HepG2 (cell line): ENCODE data around the gene RNF168. TPM values are rescaled to one million over a fixed set of nuclear protein-coding genes. Genes with fewer than 3 reads are reported as not detected.

ENCODE experiments used
- ARNT2 ChIP-seq: sonication (generic); formaldehyde crosslinking; IDR thresholded peaks from 2 replicates; pipeline ENCODE4 v1.8.0; 2022; ENCODE audit warnings: mild to moderate bottlenecking, low read depth, missing genetic modification reagents, moderate library complexity
- IKZF5 ChIP-seq: IDR thresholded peaks from 2 replicates; pipeline ENCODE4 v1.6.1; 2018; ENCODE audit warnings: missing genetic modification reagents, mild to moderate bottlenecking, missing compliant biosample characterization
- JUNB ChIP-seq: sonication (generic); formaldehyde crosslinking; IDR thresholded peaks from 2 replicates; pipeline ENCODE4 v1.8.0; 2022; ENCODE audit warnings: missing genetic modification reagents, mild to moderate bottlenecking, borderline replicate concordance
- PHF8 ChIP-seq: sonication (generic); formaldehyde crosslinking; IDR thresholded peaks from 2 replicates; pipeline ENCODE4 v1.5.0; 2020; ENCODE audit warnings: missing genetic modification reagents
- SOX13 ChIP-seq, 3 experiments: fragments of 450-650 bp in 1 of 3; sonication (generic) in 1 of 3; formaldehyde crosslinking in 1 of 3; IDR thresholded peaks in 2 of 3; conservative IDR thresholded peaks in 1 of 3; 2 replicates each; pipeline versions ENCODE4 v1.5.0 to v1.6.1; 2016 to 2020; ENCODE audit warnings: antibody characterized with exemption in 1 of 3, mild to moderate bottlenecking in 1 of 3, missing compliant biosample characterization in 1 of 3, missing genetic modification reagents in 1 of 3, moderate library complexity in 1 of 3
- ZFP41 ChIP-seq: sonication (generic); formaldehyde crosslinking; IDR thresholded peaks from 2 replicates; pipeline ENCODE4 v1.4.0; 2020; ENCODE audit warnings: mild to moderate bottlenecking, missing genetic modification reagents, borderline replicate concordance
- ZNF142 ChIP-seq: sonication (generic); formaldehyde crosslinking; IDR thresholded peaks from 2 replicates; pipeline ENCODE4 v1.4.0; 2020; ENCODE audit warnings: missing genetic modification reagents
- ZNF230 ChIP-seq: sonication (generic); formaldehyde crosslinking; IDR thresholded peaks from 2 replicates; pipeline ENCODE4 v1.4.0; 2020; ENCODE audit warnings: mild to moderate bottlenecking, missing genetic modification reagents
- ZNF335 ChIP-seq: sonication (generic); formaldehyde crosslinking; IDR thresholded peaks from 2 replicates; pipeline ENCODE4 v1.4.0; 2020; ENCODE audit warnings: missing genetic modification reagents
- ZNF432 ChIP-seq: sonication (generic); formaldehyde crosslinking; IDR thresholded peaks from 2 replicates; pipeline ENCODE4 v1.5.0; 2020; ENCODE audit warnings: missing genetic modification reagents, mild to moderate bottlenecking, borderline replicate concordance
- polyA plus RNA-seq, 8 experiments: library from polyadenylated mRNA; depleted of rRNA in 3 of 8; stranded (reverse) in 7 of 8; unstranded in 1 of 8; fragments of >200 nt; fragmentation: Illumina TruSeq in 4 of 8; extraction: Trizol in 4 of 8; gene quantifications; 2 replicates each; pipeline versions ENCODE4 v1.2.1 to v1.2.3, GENCODE V29; 2011 to 2016; ENCODE audit warnings: low read depth in 4 of 8, missing spikeins in 1 of 8, mixed read lengths in 1 of 8; ENCODE audit not compliant: insufficient read depth in 1 of 8
- total RNA-seq, 5 experiments: library from RNA; depleted of rRNA; stranded (reverse); fragments of >200 nt; fragmentation: Illumina TruSeq; extraction: Trizol; gene quantifications; 2 replicates each; pipeline ENCODE4 v1.2.3, GENCODE V29; 2016; ENCODE audit warnings: low read depth in 1 of 5
- TF ChIP-seq, protein P1 (sequence below): IDR thresholded peaks from 2 replicates; pipeline ENCODE4 v1.6.1; 2016; ENCODE audit warnings: mild to moderate bottlenecking, missing biosample characterization, missing genetic modification reagents
- TF ChIP-seq, protein P2 (sequence below): sonication (generic); formaldehyde crosslinking; IDR thresholded peaks from 2 replicates; pipeline ENCODE4 v1.4.0; 2020; ENCODE audit warnings: missing genetic modification reagents
- TF ChIP-seq, protein P3 (sequence below): sonication (generic); formaldehyde crosslinking; IDR thresholded peaks from 2 replicates; pipeline ENCODE4 v1.8.0; 2022; ENCODE audit warnings: missing genetic modification reagents, mild to moderate bottlenecking, inconsistent platforms, borderline replicate concordance

The RNF168 gene
- total and polyA plus RNA-seq, 2 of the 13 experiments (the other 11 are each of a cell fraction or from before 2014, with no cell fraction given), result 3.7 to 22.9 TPM

GRCh38 chr3:196432137-196432879, 71.3 kb downstream of the RNF168 start, which contains the start of gene UBXN7 (continued):
- no peak for TF ChIP-seq SOX13 (IDR thresholded peaks at IDR 0.05)
- TF ChIP-seq SOX13 (CRISPR knock-in tag; conservative IDR thresholded peaks at IDR 0.05 in 1 of 2, IDR thresholded peaks at IDR 0.05 in 1 of 2), result peak in 1 of 2 experiments; percentile 26; a peak in 1 of 4 replicates
- TF ChIP-seq, protein P1, sequence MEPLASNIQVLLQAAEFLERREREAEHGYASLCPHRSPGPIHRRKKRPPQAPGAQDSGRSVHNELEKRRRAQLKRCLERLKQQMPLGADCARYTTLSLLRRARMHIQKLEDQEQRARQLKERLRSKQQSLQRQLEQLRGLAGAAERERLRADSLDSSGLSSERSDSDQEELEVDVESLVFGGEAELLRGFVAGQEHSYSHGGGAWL (CRISPR knock-in tag), result 0 out of 2 replicates have a peak, but pooled peaks have one; percentile 49
- TF ChIP-seq, protein P2, sequence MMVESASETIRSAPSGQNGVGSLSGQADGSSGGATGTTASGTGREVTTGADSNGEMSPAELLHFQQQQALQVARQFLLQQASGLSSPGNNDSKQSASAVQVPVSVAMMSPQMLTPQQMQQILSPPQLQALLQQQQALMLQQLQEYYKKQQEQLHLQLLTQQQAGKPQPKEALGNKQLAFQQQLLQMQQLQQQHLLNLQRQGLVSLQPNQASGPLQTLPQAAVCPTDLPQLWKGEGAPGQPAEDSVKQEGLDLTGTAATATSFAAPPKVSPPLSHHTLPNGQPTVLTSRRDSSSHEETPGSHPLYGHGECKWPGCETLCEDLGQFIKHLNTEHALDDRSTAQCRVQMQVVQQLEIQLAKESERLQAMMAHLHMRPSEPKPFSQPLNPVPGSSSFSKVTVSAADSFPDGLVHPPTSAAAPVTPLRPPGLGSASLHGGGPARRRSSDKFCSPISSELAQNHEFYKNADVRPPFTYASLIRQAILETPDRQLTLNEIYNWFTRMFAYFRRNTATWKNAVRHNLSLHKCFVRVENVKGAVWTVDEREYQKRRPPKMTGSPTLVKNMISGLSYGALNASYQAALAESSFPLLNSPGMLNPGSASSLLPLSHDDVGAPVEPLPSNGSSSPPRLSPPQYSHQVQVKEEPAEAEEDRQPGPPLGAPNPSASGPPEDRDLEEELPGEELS (CRISPR knock-in tag), result peak; percentile 63
- peak; percentile 70; the same call in 1 of the 2 replicates for TF ChIP-seq PHF8
- peak; percentile 67 for TF ChIP-seq ZNF142 (CRISPR knock-in tag)
- TF ChIP-seq ZNF335 (CRISPR knock-in tag), result peak; percentile 66; the same call in 1 of the 2 replicates
- 0 out of 2 replicates have a peak, but pooled peaks have one; percentile 24 for TF ChIP-seq ZNF230 (CRISPR knock-in tag)
- TF ChIP-seq IKZF5 (CRISPR knock-in tag), result peak; percentile 64; the same call in 1 of the 2 replicates
- TF ChIP-seq ZFP41 (CRISPR knock-in tag), result peak; percentile 70; the same call in 1 of the 2 replicates
- peak; percentile 33; the same call in 1 of the 2 replicates for TF ChIP-seq ARNT2 (CRISPR knock-in tag)
- TF ChIP-seq JUNB (CRISPR knock-in tag), result no peak
- TF ChIP-seq, protein P3, sequence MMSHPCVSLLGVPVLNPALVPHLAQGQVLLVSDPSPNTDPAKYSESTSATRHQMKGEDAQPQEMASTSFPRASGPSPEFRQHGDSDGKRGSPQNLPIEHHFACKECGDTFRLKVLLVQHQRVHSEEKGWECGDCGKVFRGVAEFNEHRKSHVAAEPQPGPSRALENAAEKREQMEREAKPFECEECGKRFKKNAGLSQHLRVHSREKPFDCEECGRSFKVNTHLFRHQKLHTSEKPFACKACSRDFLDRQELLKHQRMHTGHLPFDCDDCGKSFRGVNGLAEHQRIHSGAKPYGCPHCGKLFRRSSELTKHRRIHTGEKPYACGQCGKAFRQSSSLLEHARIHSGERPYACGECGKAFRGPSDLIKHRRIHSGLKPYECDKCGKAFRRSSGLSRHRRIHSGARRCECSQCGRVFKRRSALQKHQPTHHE (CRISPR knock-in tag), result peak; percentile 66
- TF ChIP-seq ZNF432 (CRISPR knock-in tag), result no peak
